ENCODE measurements around the gene CTBP2. TPM values are rescaled to one million over a fixed set of nuclear protein-coding genes. Genes with fewer than 3 reads are reported as not detected.
A peak's percentile ranks its signal among the peaks of the same experiment; 100 is the strongest.

CTBP2 gene
- total and polyA plus RNA-seq, 11 donors: 10.1 to 45.5 (median 29.1) TPM

DNA sequence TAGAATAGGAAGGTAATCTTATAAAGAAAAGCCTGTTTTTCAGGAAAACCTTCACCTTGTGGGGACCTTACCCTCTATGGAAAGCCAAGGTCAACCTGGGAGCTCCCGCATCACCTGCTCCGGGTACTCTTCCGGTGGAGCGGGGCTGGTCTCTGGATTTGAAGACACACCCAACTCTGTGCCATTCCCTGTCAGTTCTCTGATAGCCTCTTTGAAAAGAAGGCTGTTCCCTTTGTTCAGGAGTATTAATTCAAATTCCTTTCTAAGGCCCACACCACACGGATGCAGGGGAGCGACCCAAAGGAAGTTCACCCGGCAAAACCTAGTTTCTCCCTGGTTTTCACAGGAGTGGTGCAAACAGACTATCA, 10.7 kb downstream of the CTBP2 start:
- no peaks in the 10 kb centered on the region for H3K27me3 ChIP-seq
- peaks cover 29 to 98% (median 83%) of the 10 kb centered on the region in 12 donors for H3K4me1 ChIP-seq
- H3K9me3 ChIP-seq: no peaks in the 10 kb centered on the region
- intact Hi-C loops (cut with DNase I): loop anchor here in 6 of 10 donors (5.0 to 10.0 kb wide), 7 partner anchors 67 to 235 kb away; no protein-coding TSS in a partner anchor
- no peak for ATAC-seq
- TF ChIP-seq, protein P1, sequence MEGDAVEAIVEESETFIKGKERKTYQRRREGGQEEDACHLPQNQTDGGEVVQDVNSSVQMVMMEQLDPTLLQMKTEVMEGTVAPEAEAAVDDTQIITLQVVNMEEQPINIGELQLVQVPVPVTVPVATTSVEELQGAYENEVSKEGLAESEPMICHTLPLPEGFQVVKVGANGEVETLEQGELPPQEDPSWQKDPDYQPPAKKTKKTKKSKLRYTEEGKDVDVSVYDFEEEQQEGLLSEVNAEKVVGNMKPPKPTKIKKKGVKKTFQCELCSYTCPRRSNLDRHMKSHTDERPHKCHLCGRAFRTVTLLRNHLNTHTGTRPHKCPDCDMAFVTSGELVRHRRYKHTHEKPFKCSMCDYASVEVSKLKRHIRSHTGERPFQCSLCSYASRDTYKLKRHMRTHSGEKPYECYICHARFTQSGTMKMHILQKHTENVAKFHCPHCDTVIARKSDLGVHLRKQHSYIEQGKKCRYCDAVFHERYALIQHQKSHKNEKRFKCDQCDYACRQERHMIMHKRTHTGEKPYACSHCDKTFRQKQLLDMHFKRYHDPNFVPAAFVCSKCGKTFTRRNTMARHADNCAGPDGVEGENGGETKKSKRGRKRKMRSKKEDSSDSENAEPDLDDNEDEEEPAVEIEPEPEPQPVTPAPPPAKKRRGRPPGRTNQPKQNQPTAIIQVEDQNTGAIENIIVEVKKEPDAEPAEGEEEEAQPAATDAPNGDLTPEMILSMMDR (IDR thresholded peaks at IDR 0.05): no peak
- TF ChIP-seq POLR2A (IDR thresholded peaks at IDR 0.05): no peak
- no peak overlapping the region for H3K4me3 ChIP-seq
- DNase-seq: no peak
- peak overlapping the region in 5 of 12 donors; percentile 7 to 72 (median 51) for H3K27ac ChIP-seq
- 71 to 92% (median 84%) methylated on average over 7 of the region's 7 CpGs for WGBS, 4 donors
- peaks cover 0 to 7% (median 0%) of the 10 kb centered on the region in 9 donors for H3K36me3 ChIP-seq

GRCh38 chr10:125149036-125149679, 11.2 kb downstream of the CTBP2 start:
- Histone ChIP-seq H3K4me1 (peaks cover 25 to 98% (median 83%) of the 10 kb centered on the region in 12 donors), H3K9me3 (no peaks in the 10 kb centered on the region), H3K27me3 (no peaks in the 10 kb centered on the region), H3K27ac (peak overlapping the region in 8 of 12 donors; percentile 7 to 72 (median 20)), H3K4me3 (no peak overlapping the region), H3K36me3 (peaks cover 0 to 7% (median 0%) of the 10 kb centered on the region in 9 donors)
- TF ChIP-seq, protein P1 (IDR thresholded peaks at IDR 0.05): no peak
- TF ChIP-seq POLR2A (IDR thresholded peaks at IDR 0.05): no peak
- intact Hi-C loops (cut with DNase I): loop anchor here in 5 of 10 donors (5.0 to 10.0 kb wide), 4 partner anchors 67 to 234 kb away; no protein-coding TSS in a partner anchor
- DNase-seq (peak; percentile 50 to 78 (median 75)), ATAC-seq (peak in 3 of 4 donors; percentile 1 to 23 (median 20))
- WGBS, 4 donors: 68 to 71% (median 70%) methylated on average over 12 of the region's 12 CpGs

DNA sequence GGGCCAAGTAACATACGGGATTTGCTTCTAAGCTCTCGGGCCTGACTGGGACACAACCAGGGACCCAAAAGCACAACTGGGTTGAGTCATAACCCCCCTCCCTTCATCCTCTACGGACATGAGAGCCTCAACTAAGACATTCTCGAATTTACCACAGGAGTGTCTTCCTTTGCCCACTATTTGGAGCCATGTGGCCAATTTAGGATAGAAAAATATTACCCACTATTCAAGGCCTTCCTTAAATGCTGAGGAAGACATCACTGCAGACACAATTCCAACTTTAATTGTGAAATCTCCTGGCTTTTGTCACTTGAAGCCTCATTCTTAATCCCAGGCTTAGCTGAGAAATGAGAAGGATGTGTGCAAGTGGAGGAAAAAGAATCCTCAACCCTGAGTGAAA, 11.8 kb downstream of the CTBP2 start:
- no peak overlapping the region for H3K4me3 ChIP-seq
- H3K27ac ChIP-seq: peak overlapping the region in 8 of 12 donors; percentile 13 to 72 (median 49)
- peaks cover 0 to 7% (median 0%) of the 10 kb centered on the region in 9 donors for H3K36me3 ChIP-seq
- WGBS, 4 donors: 48 to 57% (median 51%) methylated on average over 4 of the region's 4 CpGs
- DNase-seq (no peak), ATAC-seq (no peak)
- H3K4me1 ChIP-seq: peaks cover 23 to 98% (median 82%) of the 10 kb centered on the region in 12 donors
- H3K27me3 ChIP-seq: no peaks in the 10 kb centered on the region
- intact Hi-C loops (cut with DNase I): loop anchor here in 5 of 10 donors (5.0 to 10.0 kb wide), 4 partner anchors 66 to 234 kb away; no protein-coding TSS in a partner anchor
- no peak for TF ChIP-seq POLR2A (IDR thresholded peaks at IDR 0.05)
- TF ChIP-seq, protein P1 (IDR thresholded peaks at IDR 0.05): no peak
- no peaks in the 10 kb centered on the region for H3K9me3 ChIP-seq

DNA sequence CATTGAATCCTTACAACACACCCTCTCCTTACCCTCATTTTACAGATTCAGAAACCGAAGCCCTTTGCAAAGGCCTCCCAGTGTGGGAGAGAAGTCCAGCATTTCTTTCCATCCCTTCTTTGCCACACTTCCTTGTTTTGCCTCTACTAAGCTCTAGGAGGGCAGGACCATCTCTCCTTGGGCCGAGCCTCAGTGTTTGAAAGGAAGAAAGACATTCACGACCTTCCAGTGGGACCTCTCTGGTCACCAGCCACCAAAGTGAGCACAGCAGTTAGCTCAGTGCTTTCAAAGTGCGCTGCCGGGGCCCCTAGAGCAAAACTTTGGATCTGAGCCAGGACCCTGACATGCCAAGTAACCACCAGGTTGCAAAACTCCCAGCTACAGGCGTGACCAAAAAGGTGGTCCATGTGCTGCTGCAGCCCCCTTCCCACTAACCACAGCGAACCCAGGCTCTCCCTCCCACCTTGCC, 12.4 kb downstream of the CTBP2 start:
- intact Hi-C loops (cut with DNase I): loop anchor here in 5 of 10 donors (5.0 to 10.0 kb wide), 4 partner anchors 66 to 233 kb away; no protein-coding TSS in a partner anchor
- Histone ChIP-seq H3K9me3 (no peaks in the 10 kb centered on the region), H3K4me3 (no peak overlapping the region), H3K27me3 (no peaks in the 10 kb centered on the region), H3K27ac (peak overlapping the region in 10 of 12 donors; percentile 13 to 72 (median 44)), H3K36me3 (peaks cover 0 to 7% (median 0%) of the 10 kb centered on the region in 9 donors), H3K4me1 (peaks cover 23 to 98% (median 81%) of the 10 kb centered on the region in 12 donors)
- ATAC-seq: peak in 1 of 4 donors; percentile 17
- 29 to 45% (median 36%) methylated on average over 7 of the region's 7 CpGs for WGBS, 4 donors
- peak in 2 of 5 donors; percentile 45 to 52 for DNase-seq
- no peak for TF ChIP-seq POLR2A (IDR thresholded peaks at IDR 0.05)
- TF ChIP-seq, protein P1 (IDR thresholded peaks at IDR 0.05): no peak
